Endothelial cell of umbilical vein (primary cell): ENCODE measurements around the gene ABCA3.

Experiments used
- CTCF ChIP-seq, 2 donors: IDR thresholded peaks; 1 replicate in 1 of 2; 2 replicates in 1 of 2; pipeline ENCODE4 v1.5.1; 2011; ENCODE audit warnings: low read length in 2 of 2, mild to moderate bottlenecking in 2 of 2, moderate library complexity in 2 of 2, control low read depth in 1 of 2, inconsistent platforms in 1 of 2, low read depth in 1 of 2; ENCODE audit not compliant: insufficient read depth in 1 of 2; ENCODE audit errors: extremely low read depth in 1 of 2
- EZH2 ChIP-seq: IDR thresholded peaks from 2 replicates; pipeline ENCODE4 v1.6.1; 2012; ENCODE audit warnings: borderline replicate concordance, low read depth, mild to moderate bottlenecking, moderate library complexity, low read length, inconsistent platforms; ENCODE audit not compliant: severe bottlenecking
- JUN ChIP-seq: IDR thresholded peaks from 2 replicates; pipeline ENCODE4 v1.6.1; 2011; ENCODE audit warnings: borderline replicate concordance, low read depth; ENCODE audit not compliant: insufficient read length, insufficient read depth
- MYC ChIP-seq: IDR thresholded peaks from one replicate; pipeline ENCODE4 v1.6.1; 2011; ENCODE audit warnings: mild to moderate bottlenecking, low read depth, low read length
- POLR2A ChIP-seq: IDR thresholded peaks from 2 replicates; pipeline ENCODE4 v1.6.1; 2012; ENCODE audit warnings: low read depth, mild to moderate bottlenecking, control low read depth, low read length
- POLR2AphosphoS5 ChIP-seq: IDR thresholded peaks from 2 replicates; pipeline ENCODE4 v1.6.1; 2012; ENCODE audit warnings: low read depth, mild to moderate bottlenecking, control low read depth, low read length, moderate library complexity; ENCODE audit not compliant: insufficient read depth

DNA sequence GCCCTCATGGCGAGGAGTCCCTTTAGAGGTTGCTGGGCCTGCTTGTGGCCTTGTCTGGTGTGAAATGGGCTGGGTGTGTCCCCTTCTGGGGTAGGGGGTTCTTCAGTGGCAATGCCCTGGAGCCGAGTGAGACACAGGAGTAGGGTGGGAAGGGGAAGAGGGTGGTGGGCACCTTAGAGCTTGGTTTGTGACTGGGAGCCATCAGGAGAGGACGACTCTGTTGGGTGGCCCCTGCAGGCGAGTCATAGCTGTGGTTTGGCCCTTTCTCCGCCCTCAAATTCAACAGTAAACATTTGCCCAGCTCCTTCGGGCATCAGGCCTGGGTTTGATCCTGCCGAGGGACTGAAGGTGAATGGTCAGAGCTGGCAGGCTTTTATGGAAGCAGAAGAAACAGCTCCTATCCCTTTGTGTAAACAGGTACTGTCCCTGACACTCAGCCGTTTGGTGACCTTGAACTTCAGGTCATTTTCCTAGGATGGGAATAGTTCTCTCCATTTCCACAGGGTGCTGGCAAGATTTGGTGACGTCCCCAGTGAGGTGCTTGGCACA, 114.2 kb downstream of the ABCA3 start:
- TF ChIP-seq CTCF (IDR thresholded peaks at IDR 0.05; ENCODE audit: extremely low read depth in 1 of 2, insufficient read depth in 1 of 2, low read depth in 1 of 2, low read length in 2 of 2) (no peak), EZH2 (no peak), POLR2AphosphoS5 (no peak), POLR2A (no peak), MYC (no peak), JUN (no peak)
